Thyroid gland (tissue), 4 donors: Measurements from ENCODE around the gene BCL2L11. TPM values are rescaled to one million over a fixed set of nuclear protein-coding genes. Genes with fewer than 3 reads are reported as not detected.
A peak's percentile ranks its signal among the peaks of the same experiment; 100 is the strongest.

Source experiments
- DNase-seq, 2 donors: peaks; one replicate each; pipeline ENCODE4 v3.0.0-alpha.2; 2019
- H3K27ac ChIP-seq, 3 donors: fragments of 200-600 bp; sonication (generic); 1 replicate in 2 of 3; 2 replicates in 1 of 3; pipeline ENCODE4 v1.5.1; 2016 to 2019; ENCODE audit warnings: mild to moderate bottlenecking in 1 of 3, moderate library complexity in 1 of 3
- H3K27me3 ChIP-seq: fragments of 200-600 bp; sonication (generic); one replicate; pipeline ENCODE4 v1.5.1; 2019
- H3K36me3 ChIP-seq, 2 donors: fragments of 200-600 bp; sonication (generic); one replicate each; pipeline ENCODE4 v1.5.1; 2016 to 2019
- H3K4me1 ChIP-seq, 2 donors: fragments of 200-600 bp; sonication (generic); one replicate each; pipeline ENCODE4 v1.5.1; 2017 to 2019
- H3K4me3 ChIP-seq, 3 donors: fragments of 200-600 bp; sonication (generic); replicated peaks in 1 of 3; 1 replicate in 2 of 3; 2 replicates in 1 of 3; pipeline ENCODE4 v1.5.1; 2016; ENCODE audit warnings: mild to moderate bottlenecking in 1 of 3
- H3K9me3 ChIP-seq: fragments of 200-600 bp; sonication (generic); one replicate; pipeline ENCODE4 v1.5.1; 2017
- POLR2A ChIP-seq, 2 donors: fragments of 450-650 bp; IDR thresholded peaks; one replicate each; pipeline ENCODE4 v1.6.1; 2017; ENCODE audit warnings: antibody characterized with exemption in 2 of 2, mild to moderate bottlenecking in 2 of 2, moderate library complexity in 1 of 2
- WGBS, 2 donors: methylation state at CpG; one replicate each; pipeline ENCODE4 v1.1.5; 2017; 5-methylcytosine and 5-hydroxymethylcytosine counted together
- intact Hi-C: fragments of 100-400 bp; cut with DNase I; formaldehyde crosslinking; loops from one replicate; pipeline ENCODE4 v1.15.1; 2023
- total RNA-seq, 4 donors: library from RNA; depleted of rRNA; stranded (reverse); fragments of >200 nt; gene quantifications; one replicate each; pipeline ENCODE4 v1.2.3, GENCODE V29; 2016
- TF ChIP-seq, protein P1 (sequence below), 6 experiments: fragments of 200-600 bp in 3 of 6; fragments of 450-650 bp in 3 of 6; sonication (generic) in 3 of 6; IDR thresholded peaks; one replicate each; pipeline ENCODE4 v1.5.1; 2016 to 2019; ENCODE audit warnings: antibody characterized with exemption in 6 of 6, mild to moderate bottlenecking in 2 of 6, inconsistent platforms in 1 of 6, moderate library complexity in 1 of 6

Gene BCL2L11
- total RNA-seq, 4 donors from 2014 or later, result 48.4 to 90.6 (median 62.4) TPM

DNA sequence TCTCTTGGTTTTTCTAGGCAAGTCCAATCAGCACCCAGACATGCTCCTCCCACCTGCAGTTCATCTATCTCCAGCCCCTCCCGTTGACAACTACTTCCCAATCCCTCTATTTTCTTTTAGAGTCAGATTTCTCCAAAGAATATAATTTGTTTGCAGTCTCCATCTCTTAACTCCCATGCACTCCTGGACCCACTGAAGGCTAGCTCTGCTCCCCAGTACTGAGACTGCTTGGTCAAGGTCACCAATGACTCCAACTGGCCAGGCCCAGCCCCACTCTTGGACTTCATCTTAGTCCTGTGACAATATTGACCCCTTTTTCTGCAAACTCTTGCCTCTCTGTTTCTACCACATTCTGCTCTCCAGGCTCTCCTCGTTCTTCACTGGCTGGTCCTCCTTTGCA, 62.0 kb downstream of the BCL2L11 start:
- no peaks in the 10 kb centered on the region for H3K27me3 ChIP-seq
- no peaks in the 10 kb centered on the region for H3K36me3 ChIP-seq
- no peak overlapping the region for H3K4me3 ChIP-seq
- intact Hi-C loops, result no loop called here
- peaks cover 28 to 37% of the 10 kb centered on the region in 2 donors for H3K4me1 ChIP-seq
- DNase-seq, result no peak
- no peak for TF ChIP-seq POLR2A (IDR thresholded peaks at IDR 0.05)
- TF ChIP-seq, protein P1, sequence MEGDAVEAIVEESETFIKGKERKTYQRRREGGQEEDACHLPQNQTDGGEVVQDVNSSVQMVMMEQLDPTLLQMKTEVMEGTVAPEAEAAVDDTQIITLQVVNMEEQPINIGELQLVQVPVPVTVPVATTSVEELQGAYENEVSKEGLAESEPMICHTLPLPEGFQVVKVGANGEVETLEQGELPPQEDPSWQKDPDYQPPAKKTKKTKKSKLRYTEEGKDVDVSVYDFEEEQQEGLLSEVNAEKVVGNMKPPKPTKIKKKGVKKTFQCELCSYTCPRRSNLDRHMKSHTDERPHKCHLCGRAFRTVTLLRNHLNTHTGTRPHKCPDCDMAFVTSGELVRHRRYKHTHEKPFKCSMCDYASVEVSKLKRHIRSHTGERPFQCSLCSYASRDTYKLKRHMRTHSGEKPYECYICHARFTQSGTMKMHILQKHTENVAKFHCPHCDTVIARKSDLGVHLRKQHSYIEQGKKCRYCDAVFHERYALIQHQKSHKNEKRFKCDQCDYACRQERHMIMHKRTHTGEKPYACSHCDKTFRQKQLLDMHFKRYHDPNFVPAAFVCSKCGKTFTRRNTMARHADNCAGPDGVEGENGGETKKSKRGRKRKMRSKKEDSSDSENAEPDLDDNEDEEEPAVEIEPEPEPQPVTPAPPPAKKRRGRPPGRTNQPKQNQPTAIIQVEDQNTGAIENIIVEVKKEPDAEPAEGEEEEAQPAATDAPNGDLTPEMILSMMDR (IDR thresholded peaks at IDR 0.05), result no peak
- 82 to 89% methylated on average over 2 of the region's 2 CpGs for WGBS, 2 donors
- no peak overlapping the region for H3K27ac ChIP-seq
- no peaks in the 10 kb centered on the region for H3K9me3 ChIP-seq

DNA sequence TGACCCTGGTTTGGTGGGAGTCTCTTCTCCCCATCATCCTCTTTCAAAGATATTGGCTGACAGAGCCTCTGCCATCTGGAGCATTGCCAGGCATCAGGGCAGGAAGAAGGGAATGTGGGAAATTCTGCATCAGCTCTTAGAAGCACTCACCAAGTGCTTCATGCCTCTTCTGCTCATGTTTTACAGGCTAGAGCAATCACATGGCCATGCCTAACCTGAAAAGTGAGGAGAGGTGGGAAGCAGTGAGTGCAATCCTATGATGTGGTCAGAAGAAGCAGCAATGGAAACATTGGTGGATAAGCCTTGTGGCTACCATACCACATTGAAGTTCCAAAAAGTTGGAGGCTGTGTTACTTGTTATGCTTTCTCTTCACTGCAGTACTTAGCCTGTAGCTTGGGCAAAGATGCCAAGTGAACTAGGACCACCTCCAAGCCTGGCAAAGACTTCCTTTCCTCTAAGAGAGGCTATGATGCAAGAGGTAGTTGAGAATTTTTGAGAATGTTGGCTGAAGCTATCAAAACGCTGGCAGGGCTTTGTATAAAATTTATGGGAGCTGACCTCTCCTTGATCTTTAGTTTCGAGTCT, 64.1 kb downstream of the BCL2L11 start:
- Histone ChIP-seq H3K9me3 (no peaks in the 10 kb centered on the region), H3K4me3 (no peak overlapping the region), H3K27ac (peak overlapping the region; percentile 71 to 92 (median 87)), H3K4me1 (peaks cover 29 to 38% of the 10 kb centered on the region in 2 donors), H3K27me3 (no peaks in the 10 kb centered on the region), H3K36me3 (no peaks in the 10 kb centered on the region)
- whole genome bisulfite sequencing, 2 donors, result 21 to 47% methylated on average over 2 of the region's 2 CpGs
- TF ChIP-seq POLR2A (IDR thresholded peaks at IDR 0.05), result no peak
- TF ChIP-seq, protein P1 (IDR thresholded peaks at IDR 0.05), result peak in 1 of 6 experiments; percentile 23
- intact Hi-C loops, result no loop called here
- peak; percentile 76 to 80 for DNase-seq

DNA sequence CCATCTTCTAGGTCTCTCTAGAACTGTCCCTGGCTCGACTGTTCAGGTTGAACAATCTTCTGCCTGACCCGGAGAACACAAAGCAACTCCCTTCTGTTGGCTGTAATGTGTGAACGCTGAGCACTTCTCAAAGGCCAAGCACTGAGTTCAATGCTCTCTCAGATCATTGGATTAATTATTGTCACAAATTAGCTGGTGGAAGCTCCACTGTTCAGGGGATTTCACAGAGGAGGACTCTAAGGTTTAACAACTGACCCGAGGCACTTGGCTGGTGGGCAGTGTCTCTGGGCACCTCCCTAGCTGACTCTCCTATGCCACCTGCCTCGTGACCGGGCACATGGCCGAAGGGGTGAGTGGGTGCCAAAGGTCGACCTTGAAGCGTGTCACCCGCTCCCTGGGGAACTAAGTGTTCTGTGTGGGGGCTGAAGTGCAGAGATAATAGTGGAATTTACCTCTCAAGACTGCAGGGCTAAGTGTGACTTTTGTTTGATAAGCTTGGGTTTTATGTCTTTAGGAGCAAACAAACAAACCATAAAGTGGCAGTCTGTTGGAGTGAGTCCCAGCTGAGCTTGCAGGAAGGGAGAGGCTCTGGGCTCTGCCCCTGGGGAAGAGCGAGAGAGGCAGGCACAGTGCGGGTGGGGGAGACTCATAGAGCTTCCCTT, 64.8 kb downstream of the BCL2L11 start:
- no peak overlapping the region for H3K4me3 ChIP-seq
- peak overlapping the region; percentile 71 to 92 (median 87) for H3K27ac ChIP-seq
- 36 to 39% methylated on average over 12 of the region's 12 CpGs for WGBS, 2 donors
- no peaks in the 10 kb centered on the region for H3K36me3 ChIP-seq
- H3K27me3 ChIP-seq, result no peaks in the 10 kb centered on the region
- H3K4me1 ChIP-seq, result peaks cover 29 to 38% of the 10 kb centered on the region in 2 donors
- H3K9me3 ChIP-seq, result no peaks in the 10 kb centered on the region
- DNase-seq, result peak; percentile 95
- intact Hi-C loops, result no loop called here
- TF ChIP-seq POLR2A (IDR thresholded peaks at IDR 0.05), result no peak

DNA sequence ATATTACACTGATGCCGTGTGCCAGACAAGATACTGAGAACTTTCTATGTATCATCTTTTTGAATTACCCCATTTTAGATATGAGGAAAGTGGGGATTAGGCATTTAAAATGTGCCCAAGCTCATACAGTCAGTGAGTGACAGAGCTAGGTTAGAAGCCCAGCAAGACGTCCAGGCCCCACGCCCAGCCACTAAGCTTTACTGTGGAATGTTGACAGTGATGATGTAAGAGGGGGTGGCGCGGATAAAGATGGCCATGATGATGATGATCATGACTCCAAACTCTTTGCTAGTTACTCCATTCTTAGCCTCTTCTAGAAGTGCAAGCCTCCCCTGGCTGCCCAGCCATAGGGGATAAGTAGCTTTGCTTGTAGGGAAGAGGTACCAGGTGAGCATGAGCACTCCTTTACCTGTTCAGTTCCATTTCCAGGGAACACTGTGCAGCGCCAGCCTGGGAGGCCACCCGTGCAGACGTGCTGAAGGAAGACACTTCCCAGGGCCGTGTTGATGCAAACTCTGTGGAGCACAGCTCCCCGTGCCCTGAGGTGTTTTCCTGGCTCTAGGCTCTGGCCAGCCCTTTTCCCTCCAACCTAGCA, 65.5 kb downstream of the BCL2L11 start:
- Histone ChIP-seq H3K4me1 (peaks cover 29 to 38% of the 10 kb centered on the region in 2 donors), H3K4me3 (no peak overlapping the region), H3K27me3 (no peaks in the 10 kb centered on the region), H3K9me3 (no peaks in the 10 kb centered on the region), H3K27ac (peak overlapping the region; percentile 71 to 92 (median 87)), H3K36me3 (no peaks in the 10 kb centered on the region)
- 89 to 97% methylated on average over 10 of the region's 10 CpGs for WGBS, 2 donors
- TF ChIP-seq, protein P1 (IDR thresholded peaks at IDR 0.05), result no peak
- no peak for TF ChIP-seq POLR2A (IDR thresholded peaks at IDR 0.05)
- DNase-seq, result no peak
- intact Hi-C loops, result no loop called here

DNA sequence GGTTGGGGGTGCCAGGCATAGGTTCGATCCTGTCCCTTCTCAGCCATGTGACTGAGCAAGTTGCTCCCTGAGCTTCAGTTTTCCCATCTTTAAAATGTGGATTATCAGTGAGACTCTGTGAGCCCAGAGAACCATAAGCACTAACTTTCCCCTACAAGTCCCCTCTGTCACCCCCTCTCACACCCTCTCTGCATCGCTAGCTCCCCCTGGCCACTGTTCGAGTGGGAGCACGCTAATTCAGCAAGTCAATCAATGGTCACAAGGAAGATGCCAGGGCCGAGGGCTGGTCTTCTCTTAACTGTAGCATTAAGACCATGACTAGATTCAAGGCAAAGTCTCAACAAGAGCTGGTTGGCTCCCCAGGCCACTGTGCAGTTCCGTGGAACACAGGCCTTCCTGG, 66.2 kb downstream of the BCL2L11 start:
- no peaks in the 10 kb centered on the region for H3K9me3 ChIP-seq
- 85 to 95% methylated on average over 6 of the region's 6 CpGs for WGBS, 2 donors
- intact Hi-C loops, result no loop called here
- no peaks in the 10 kb centered on the region for H3K27me3 ChIP-seq
- H3K4me1 ChIP-seq, result peaks cover 29 to 38% of the 10 kb centered on the region in 2 donors
- no peaks in the 10 kb centered on the region for H3K36me3 ChIP-seq
- no peak overlapping the region for H3K4me3 ChIP-seq
- DNase-seq, result no peak
- no peak overlapping the region for H3K27ac ChIP-seq
- TF ChIP-seq POLR2A (IDR thresholded peaks at IDR 0.05), result no peak
- TF ChIP-seq, protein P1 (IDR thresholded peaks at IDR 0.05), result no peak
